GM23248 (cell line): Measurements from ENCODE around the gene MNT.

Experiments used
- EZH2 ChIP-seq: fragments of 200-600 bp; sonication (generic); IDR thresholded peaks from 2 replicates; pipeline ENCODE4 v1.6.1; 2018; ENCODE audit warnings: antibody characterized with exemption, mild to moderate bottlenecking; ENCODE audit not compliant: insufficient read depth, poor library complexity, severe bottlenecking
- EZH2phosphoT487 ChIP-seq: fragments of 200-600 bp; sonication (generic); IDR thresholded peaks from 2 replicates; pipeline ENCODE4 v1.6.1; 2018; ENCODE audit warnings: antibody characterized with exemption, moderate library complexity, mild to moderate bottlenecking, low read depth; ENCODE audit not compliant: insufficient read depth

- no peak for TF ChIP-seq EZH2
- TF ChIP-seq EZH2phosphoT487 = no peak
Measured at GRCh38 chr17:2435862-2436261, 35.0 kb upstream of the MNT start.
